ENCODE results near the gene LIF.

Gene LIF

DNA sequence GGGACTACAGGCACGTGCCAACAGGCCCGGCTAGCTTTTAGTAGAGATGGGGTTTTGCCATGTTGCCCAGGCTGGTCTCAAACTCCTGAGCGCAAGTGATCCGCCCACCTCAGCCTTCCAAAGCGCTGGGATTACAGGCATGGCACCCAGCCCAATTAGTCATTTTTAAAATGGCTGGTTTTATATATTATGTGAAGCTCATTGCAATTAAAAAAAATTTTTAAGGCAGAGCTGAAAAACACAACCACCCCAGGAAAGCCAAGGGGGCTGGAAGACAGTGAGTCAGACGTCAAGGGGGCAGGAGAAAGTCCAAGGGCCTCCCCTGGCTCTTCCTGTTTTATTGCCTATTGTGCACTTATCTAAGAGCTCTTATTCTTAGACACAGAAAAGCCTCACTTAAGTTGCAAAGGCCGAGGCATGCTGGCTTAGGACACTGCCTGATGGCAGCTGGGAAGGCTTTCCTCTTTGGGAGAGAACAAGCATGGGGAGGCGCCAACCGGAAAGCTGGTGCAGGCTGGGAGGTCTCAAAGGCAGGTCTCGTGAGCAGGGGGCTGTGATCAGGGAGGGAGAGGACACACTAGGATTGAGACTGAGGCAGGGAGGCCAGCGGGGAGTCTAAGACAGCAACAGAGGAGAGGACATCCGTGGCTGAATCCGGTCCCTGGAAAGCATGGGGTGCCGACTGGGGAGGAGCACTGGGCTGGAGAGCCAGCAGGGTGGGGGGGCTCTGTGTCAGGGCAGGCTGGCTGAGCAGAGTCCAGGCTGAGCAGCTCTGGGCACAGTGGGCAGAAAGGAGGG, 31.2 kb upstream of the LIF start:
- H3K4me3 ChIP-seq (ENCODE audit: low read length): no peak overlapping the region
- TF ChIP-seq, protein P1, sequence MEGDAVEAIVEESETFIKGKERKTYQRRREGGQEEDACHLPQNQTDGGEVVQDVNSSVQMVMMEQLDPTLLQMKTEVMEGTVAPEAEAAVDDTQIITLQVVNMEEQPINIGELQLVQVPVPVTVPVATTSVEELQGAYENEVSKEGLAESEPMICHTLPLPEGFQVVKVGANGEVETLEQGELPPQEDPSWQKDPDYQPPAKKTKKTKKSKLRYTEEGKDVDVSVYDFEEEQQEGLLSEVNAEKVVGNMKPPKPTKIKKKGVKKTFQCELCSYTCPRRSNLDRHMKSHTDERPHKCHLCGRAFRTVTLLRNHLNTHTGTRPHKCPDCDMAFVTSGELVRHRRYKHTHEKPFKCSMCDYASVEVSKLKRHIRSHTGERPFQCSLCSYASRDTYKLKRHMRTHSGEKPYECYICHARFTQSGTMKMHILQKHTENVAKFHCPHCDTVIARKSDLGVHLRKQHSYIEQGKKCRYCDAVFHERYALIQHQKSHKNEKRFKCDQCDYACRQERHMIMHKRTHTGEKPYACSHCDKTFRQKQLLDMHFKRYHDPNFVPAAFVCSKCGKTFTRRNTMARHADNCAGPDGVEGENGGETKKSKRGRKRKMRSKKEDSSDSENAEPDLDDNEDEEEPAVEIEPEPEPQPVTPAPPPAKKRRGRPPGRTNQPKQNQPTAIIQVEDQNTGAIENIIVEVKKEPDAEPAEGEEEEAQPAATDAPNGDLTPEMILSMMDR (conservative IDR thresholded peaks at IDR 0.05; ENCODE audit: low read length): no peak
- DNase-seq (ENCODE audit: low read depth): peak; percentile 55

DNA sequence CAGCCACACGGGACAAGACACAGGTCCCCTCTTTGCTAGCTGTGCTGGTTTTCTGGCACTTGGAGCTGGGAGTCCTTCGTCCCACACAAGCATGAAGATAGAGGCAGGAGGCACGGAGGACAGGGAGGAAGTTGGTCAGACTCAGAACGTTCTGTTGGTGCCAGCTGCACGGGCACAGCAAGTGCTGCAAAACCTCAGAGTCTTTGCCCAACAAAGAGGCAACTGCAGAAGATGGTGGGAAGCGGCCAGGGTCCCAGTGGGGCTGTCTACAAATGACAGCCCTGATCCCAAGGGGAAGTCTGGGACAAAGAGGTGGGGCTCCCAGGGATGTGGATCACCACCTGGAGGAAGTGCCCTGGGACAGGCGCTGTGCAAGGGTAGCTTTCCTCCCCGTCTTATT, 29.5 kb upstream of the LIF start:
- TF ChIP-seq, protein P1 (conservative IDR thresholded peaks at IDR 0.05; ENCODE audit: low read length): no peak
- H3K4me3 ChIP-seq (ENCODE audit: low read length): no peak overlapping the region
- DNase-seq (ENCODE audit: low read depth): no peak

DNA sequence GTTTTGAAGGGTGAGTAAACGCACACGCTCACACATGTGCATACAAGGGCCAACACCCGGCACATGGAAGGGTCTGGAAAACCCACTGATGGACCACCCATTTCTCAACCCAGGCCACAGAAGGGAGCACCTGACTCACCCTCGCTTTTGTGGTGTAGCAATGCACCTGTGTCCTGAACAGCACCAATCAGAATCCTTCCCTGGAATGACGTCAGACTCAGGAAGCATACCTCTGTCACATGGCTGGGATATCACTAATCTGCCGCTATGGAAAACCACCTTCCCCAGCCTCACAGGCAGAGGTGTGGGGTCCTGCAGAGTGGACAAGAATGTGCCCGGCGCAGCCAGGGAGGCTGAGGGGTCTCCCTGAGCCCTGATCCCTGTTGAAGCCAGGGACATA, 29.1 kb upstream of the LIF start:
- TF ChIP-seq, protein P1 (conservative IDR thresholded peaks at IDR 0.05; ENCODE audit: low read length): no peak
- no peak for DNase-seq (ENCODE audit: low read depth)
- H3K4me3 ChIP-seq (ENCODE audit: low read length): no peak overlapping the region

DNA sequence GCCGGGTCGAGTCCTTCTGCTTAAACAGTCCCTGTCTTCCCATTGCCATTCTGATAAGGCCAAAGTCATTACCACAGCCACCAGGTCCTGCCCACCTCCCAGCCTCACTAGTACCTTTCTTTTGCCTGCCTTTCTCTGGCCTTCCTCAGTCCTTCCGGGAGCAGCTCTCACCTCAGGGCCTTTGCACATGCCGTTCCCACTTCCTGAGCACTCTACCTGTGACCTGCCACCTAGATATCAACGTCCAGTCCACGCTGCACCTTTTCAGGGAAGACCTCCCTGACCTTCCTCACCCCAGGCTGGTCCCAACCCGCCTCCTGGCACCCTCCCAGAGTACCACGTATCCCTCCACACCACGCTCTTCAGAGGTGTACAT, 27.9 kb upstream of the LIF start:
- TF ChIP-seq, protein P1 (conservative IDR thresholded peaks at IDR 0.05; ENCODE audit: low read length): no peak
- H3K4me3 ChIP-seq (ENCODE audit: low read length): no peak overlapping the region
- no peak for DNase-seq (ENCODE audit: low read depth)

DNA sequence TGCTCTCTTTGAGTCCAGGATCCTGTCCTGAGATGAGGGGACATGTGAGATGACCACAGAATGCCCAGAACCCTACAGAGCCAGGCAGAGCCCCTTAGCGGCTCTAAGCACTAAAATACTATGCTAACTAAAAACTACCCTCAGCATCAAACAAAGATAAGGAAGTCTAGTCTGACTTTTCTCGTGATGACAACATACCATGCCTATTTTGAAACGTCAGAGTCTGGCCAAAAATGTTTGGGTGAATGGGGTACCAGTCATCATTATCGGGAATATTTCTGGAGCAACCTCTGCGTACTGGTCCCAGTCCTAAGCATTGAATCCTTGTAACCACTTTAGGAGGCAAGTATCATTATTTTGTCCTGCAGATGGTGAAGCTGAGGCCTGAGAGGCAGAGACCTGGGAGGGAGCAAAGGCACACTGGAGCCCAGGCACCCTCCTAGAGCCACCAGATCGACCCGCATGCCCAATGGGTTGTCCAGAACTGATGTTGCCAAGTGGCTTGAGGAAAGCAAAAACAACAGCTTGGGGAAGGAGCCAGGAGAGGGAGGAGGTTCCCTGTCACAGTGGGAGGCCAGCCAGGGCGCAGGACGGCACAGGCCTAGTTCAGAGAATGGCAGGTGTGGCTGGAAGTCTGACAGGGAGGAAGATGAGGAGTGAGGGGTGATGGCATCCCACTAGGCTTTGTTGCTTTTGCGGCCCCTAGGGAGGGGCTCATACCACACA, 27.3 kb upstream of the LIF start:
- DNase-seq (ENCODE audit: low read depth): no peak
- no peak overlapping the region for H3K4me3 ChIP-seq (ENCODE audit: low read length)
- TF ChIP-seq, protein P1 (conservative IDR thresholded peaks at IDR 0.05; ENCODE audit: low read length): no peak

DNA sequence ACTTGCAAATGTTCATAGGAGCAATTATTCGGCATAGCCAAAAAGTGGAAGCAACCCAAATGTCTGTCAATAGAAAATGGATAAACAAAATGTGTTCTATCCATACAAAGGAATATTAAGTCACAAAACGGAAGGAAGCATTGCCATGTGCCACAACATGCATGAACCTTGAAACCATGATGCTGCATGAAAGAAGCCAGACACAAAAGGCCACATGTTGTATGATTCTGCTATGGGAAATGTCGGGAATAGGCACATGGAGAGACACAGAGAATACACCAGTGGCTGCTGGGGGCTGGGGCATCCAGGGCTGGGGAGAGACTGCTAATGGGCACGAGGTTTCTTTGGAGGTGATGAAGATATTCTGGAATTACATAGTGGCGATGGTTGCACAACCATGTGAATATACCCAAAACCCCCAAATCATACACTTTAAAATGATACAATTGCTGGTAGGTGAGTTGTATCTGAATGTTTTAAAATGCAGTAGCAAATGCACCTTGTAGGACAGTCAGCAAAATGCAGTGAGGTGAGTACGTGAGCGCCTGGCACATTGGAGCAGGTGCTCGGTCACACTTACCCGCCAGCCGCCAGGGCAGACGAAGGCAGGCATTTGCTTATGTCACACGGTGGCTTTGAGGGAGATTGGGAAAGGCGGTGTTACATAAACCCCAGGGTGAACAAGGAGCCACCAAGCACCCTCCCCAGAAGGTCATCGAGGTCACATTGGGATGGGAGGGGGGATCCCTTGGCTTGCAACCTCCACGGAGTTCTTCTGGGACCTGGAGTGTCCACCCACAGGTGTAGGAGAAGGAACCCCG, 26.4 kb upstream of the LIF start:
- TF ChIP-seq, protein P1 (conservative IDR thresholded peaks at IDR 0.05; ENCODE audit: low read length): no peak
- no peak overlapping the region for H3K4me3 ChIP-seq (ENCODE audit: low read length)
- no peak for DNase-seq (ENCODE audit: low read depth)
